GM12878 (cell line): Measurements from ENCODE around the gene KRTAP10-10. TPM values are rescaled to one million over a fixed set of nuclear protein-coding genes. Genes with fewer than 3 reads are reported as not detected.

Experiments used
- ATAC-seq: fragments of 200-7000 bp; cut with Tn5 transposase; 3 replicates; pipeline ENCODE4 v1.9.1; 2020; ENCODE audit warnings: mild to moderate bottlenecking, moderate library complexity
- BruUV-seq: library from RNA; stranded (reverse); fragments of 400-500 nt; replicated peaks from 2 replicates; lab custom pipeline; 2021; lab: Mats Ljungman, UMichigan
- CTCF ChIA-PET: fragments of 300-600 bp; sonication (Branson Sonifier 250); formaldehyde crosslinking; extraction: SDS; loops from one replicate; lab custom pipeline; 2021; ENCODE audit warnings: inconsistent platforms; lab: Yijun Ruan, JAX
- POLR2A ChIA-PET: fragments of 350-600 bp; formaldehyde crosslinking; extraction: SDS; loops from one replicate; lab custom pipeline; 2021; ENCODE audit warnings: inconsistent platforms; lab: Charles Lee
- RAD21 ChIA-PET: fragments of 300-600 bp; sonication (Branson Sonifier 250); formaldehyde crosslinking; loops from one replicate; lab custom pipeline; 2023; ENCODE audit warnings: antibody characterized with exemption; ENCODE audit not compliant: unreplicated experiment; lab: Charles Lee
- SMC1A ChIA-PET: fragments of 300-600 bp; sonication (Branson Sonifier 250); formaldehyde crosslinking; loops from one replicate; lab custom pipeline; 2023; ENCODE audit not compliant: unreplicated experiment, uncharacterized antibody; lab: Charles Lee
- DNase-seq: peaks from one replicate; pipeline ENCODE4 v3.0.0-alpha.2; 2011; ENCODE audit warnings: low read depth, low spot score
- FAIRE-seq: peaks from 3 replicates; lab custom pipeline; 2011; peaks lifted over from hg19 to GRCh38; lab: Jason Lieb, UNC
- H2AFZ ChIP-seq: 2 replicates; pipeline ENCODE4 v1.6.0; 2011; ENCODE audit warnings: low read depth, low read length, control low read depth; ENCODE audit not compliant: control insufficient read depth
- H3K27ac ChIP-seq: 2 replicates; pipeline ENCODE4 v1.5.1; 2011; ENCODE audit warnings: control low read depth; ENCODE audit not compliant: control insufficient read depth, insufficient read depth
- H3K27me3 ChIP-seq, 2 experiments: replicated peaks in 1 of 2; 2 replicates each; pipeline versions ENCODE4 v1.6.0 to v1.6.1; 2011; ENCODE audit warnings: low read length in 1 of 2; ENCODE audit not compliant: control insufficient read depth in 2 of 2, insufficient read depth in 2 of 2
- H3K36me3 ChIP-seq, 2 experiments: 2 replicates each; pipeline ENCODE4 v1.5.1; 2011; ENCODE audit warnings: low read length in 1 of 2; ENCODE audit not compliant: control insufficient read depth in 2 of 2, insufficient read depth in 2 of 2
- H3K4me1 ChIP-seq: 2 replicates; pipeline ENCODE4 v1.6.1; 2011; ENCODE audit warnings: mild to moderate bottlenecking, low read length, moderate library complexity, mixed read lengths; ENCODE audit not compliant: control insufficient read depth, insufficient read depth
- H3K4me2 ChIP-seq: 2 replicates; pipeline ENCODE4 v1.6.0; 2011; ENCODE audit warnings: control low read depth; ENCODE audit not compliant: control insufficient read depth, insufficient read depth
- H3K4me3 ChIP-seq: fragments of 200-600 bp; sonication (generic); 2 replicates; pipeline ENCODE4 v1.5.1; 2016
- H3K79me2 ChIP-seq: 2 replicates; pipeline ENCODE4 v1.6.0; 2011; ENCODE audit warnings: low read length; ENCODE audit not compliant: control insufficient read depth, insufficient read depth
- H3K9ac ChIP-seq: 2 replicates; pipeline ENCODE4 v1.8.0; 2011; ENCODE audit warnings: low read length, control low read depth, mixed read lengths; ENCODE audit not compliant: control insufficient read depth, insufficient read depth
- H3K9me3 ChIP-seq: replicated peaks from 3 replicates; pipeline ENCODE4 v1.5.1; 2011; ENCODE audit warnings: mild to moderate bottlenecking, low read length; ENCODE audit not compliant: control insufficient read depth, insufficient read depth
- H4K20me1 ChIP-seq: 2 replicates; pipeline ENCODE4 v1.6.0; 2011; ENCODE audit not compliant: control insufficient read depth, insufficient read depth
- EZH2 ChIP-seq: IDR thresholded peaks from 2 replicates; pipeline ENCODE4 v1.6.1; 2012; ENCODE audit warnings: low read depth, mild to moderate bottlenecking, control low read depth, inconsistent platforms, low read length, borderline replicate concordance; ENCODE audit not compliant: control insufficient read depth
- PAX5 ChIP-seq: IDR thresholded peaks from 2 replicates; pipeline ENCODE4 v1.6.1; 2011; ENCODE audit warnings: low read depth, low read length, borderline replicate concordance
- PAX8 ChIP-seq: fragments of 450-650 bp; IDR thresholded peaks from 2 replicates; pipeline ENCODE4 v1.6.1; 2017; ENCODE audit warnings: mild to moderate bottlenecking, moderate library complexity
- POLR2A ChIP-seq: IDR thresholded peaks from 2 replicates; pipeline ENCODE4 v1.6.1; 2011; ENCODE audit warnings: low read depth, mild to moderate bottlenecking, low read length
- STAT3 ChIP-seq: IDR thresholded peaks from 2 replicates; pipeline ENCODE4 v1.6.1; 2011; ENCODE audit warnings: low read depth, low read length, improper control_type of control experiment
- TAF1 ChIP-seq: IDR thresholded peaks from 2 replicates; pipeline ENCODE4 v1.6.1; 2011; ENCODE audit warnings: mild to moderate bottlenecking, low read depth, low read length, borderline replicate concordance
- ZNF207 ChIP-seq: fragments of 450-650 bp; IDR thresholded peaks from 2 replicates; pipeline ENCODE4 v1.6.1; 2014; ENCODE audit warnings: antibody characterized with exemption, mild to moderate bottlenecking, borderline replicate concordance
- ZNF24 ChIP-seq: fragments of 450-650 bp; IDR thresholded peaks from 2 replicates; pipeline ENCODE4 v1.6.1; 2017; ENCODE audit warnings: antibody characterized with exemption, mild to moderate bottlenecking
- ZNF384 ChIP-seq: IDR thresholded peaks from 2 replicates; pipeline ENCODE4 v1.6.1; 2012; ENCODE audit warnings: low read depth, mild to moderate bottlenecking, low read length, improper control_type of control experiment, borderline replicate concordance
- ZNF622 ChIP-seq: fragments of 450-650 bp; IDR thresholded peaks from 2 replicates; pipeline ENCODE4 v1.6.1; 2017; ENCODE audit warnings: mild to moderate bottlenecking, inconsistent platforms
- WGBS: methylation state at CpG from one replicate; pipeline ENCODE4 v1.1.6; 2016; ENCODE audit warnings: low lambda C conversion rate; ENCODE audit not compliant: insufficient replicate concordance, insufficient coverage; ENCODE audit errors: missing lambda C conversion rate; 5-methylcytosine and 5-hydroxymethylcytosine counted together
- in situ Hi-C: fragments of 300-500 bp; cut with MboI; formaldehyde crosslinking; loops from 9 replicates; pipeline ENCODE4 v1.14.3; 2018; ENCODE audit warnings: mixed read lengths
- intact Hi-C: fragments of 100-400 bp; cut with micrococcal nuclease; formaldehyde crosslinking; loops from one replicate; pipeline ENCODE4 v1.14.2; 2022; ENCODE audit not compliant: unreplicated experiment
- polyA plus RNA-seq, 11 experiments: library from polyadenylated mRNA; depleted of rRNA in 4 of 11; unstranded in 6 of 11; stranded (reverse) in 5 of 11; fragments of >200 nt; fragmentation: Nextera tagmentation in 4 of 11; fragmentation: Illumina TruSeq in 1 of 11; extraction: Ambion mirVana in 4 of 11; extraction: Trizol in 1 of 11; gene quantifications; 1 replicate in 1 of 11; 2 replicates in 10 of 11; pipeline versions ENCODE4 v1.2.1 to v1.2.3, GENCODE V29; 2011 to 2016; ENCODE audit warnings: inconsistent platforms in 2 of 11, missing spikeins in 2 of 11, low read depth in 1 of 11
- total RNA-seq, 4 experiments: library from RNA; depleted of rRNA in 3 of 4; stranded (reverse); fragments of >200 nt in 3 of 4; fragmentation: Illumina TruSeq in 1 of 4; extraction: Trizol in 1 of 4; gene quantifications; 2 replicates each; pipeline versions ENCODE4 v1.2.1 to v1.2.3, GENCODE V29; 2013 to 2021

Gene KRTAP10-10
- total and polyA plus RNA-seq, 10 of the 15 experiments (the other 5 are each of a cell fraction or from before 2014, with no cell fraction given): not detected

GRCh38 chr21:44667612-44668011, 30.5 kb downstream of the KRTAP10-10 start:
- Histone ChIP-seq H3K9me3 (no peaks in the 10 kb centered on the region; the same call in 1 of the 3 replicates), H3K9ac (no peak overlapping the region), H3K4me1 (no peaks in the 10 kb centered on the region), H3K4me3 (no peak overlapping the region), H2AFZ (no peak overlapping the region), H3K27me3 (no peaks in the 10 kb centered on the region), H3K27ac (no peak overlapping the region), H3K79me2 (no peaks in the 10 kb centered on the region), H3K36me3 (no peaks in the 10 kb centered on the region), H3K4me2 (no peak overlapping the region), H4K20me1 (no peaks in the 10 kb centered on the region)
- DNase-seq (no peak), ATAC-seq (no peak), FAIRE-seq (no peak)
- 9% methylated on average over 1 of the region's 1 CpG for WGBS
- RAD21 ChIA-PET: no interaction called here
- TF ChIP-seq ZNF384 (no peak), PAX5 (no peak), POLR2A (no peak), ZNF207 (no peak)
- POLR2A ChIA-PET: no interaction called here
- in situ Hi-C loops: no loop called here
- intact Hi-C loops: no loop called here
- CTCF ChIA-PET: no interaction called here
- no TSS peak for BruUV-seq
- SMC1A ChIA-PET: no interaction called here

- intact Hi-C loops: no loop called here
- ATAC-seq (no peak), DNase-seq (no peak), FAIRE-seq (no peak)
- ChIA-PET SMC1A (no interaction called here), POLR2A (no interaction called here), CTCF (no interaction called here), RAD21 (no interaction called here)
- no peaks in the 10 kb centered on the region; the same call in 1 of the 3 replicates for H3K9me3 ChIP-seq
- H3K27me3 ChIP-seq: no peaks in the 10 kb centered on the region
- in situ Hi-C loops: no loop called here
- no peak overlapping the region for H3K4me2 ChIP-seq
- H3K4me1 ChIP-seq: no peaks in the 10 kb centered on the region
- no peak overlapping the region for H3K27ac ChIP-seq
- H3K4me3 ChIP-seq: no peak overlapping the region
- H4K20me1 ChIP-seq: no peaks in the 10 kb centered on the region
- H3K9ac ChIP-seq: no peak overlapping the region
- no peaks in the 10 kb centered on the region for H3K79me2 ChIP-seq
- TF ChIP-seq EZH2 (no peak), TAF1 (no peak), STAT3 (no peak), ZNF622 (no peak), ZNF24 (no peak), PAX8 (no peak)
- H2AFZ ChIP-seq: no peak overlapping the region
- no peaks in the 10 kb centered on the region for H3K36me3 ChIP-seq
- BruUV-seq: no TSS peak
- 15% methylated on average over 3 of the region's 3 CpGs for WGBS
Measured at GRCh38 chr21:44670642-44671432, 33.7 kb downstream of the KRTAP10-10 start.
